Stimulated activated CD8-positive, alpha-beta memory T cell treated with anti-CD3 and anti-CD28 coated beads, Interleukin-2, amount 100 ng/mL, for 48 hours (primary cell): ENCODE data around the gene BYSL.

Experiments
- DNase-seq, 2 donors: peaks; one replicate each; pipeline ENCODE4 v3.0.0-alpha.2; 2020; ENCODE audit warnings: low read depth in 2 of 2

Gene BYSL, protein sequence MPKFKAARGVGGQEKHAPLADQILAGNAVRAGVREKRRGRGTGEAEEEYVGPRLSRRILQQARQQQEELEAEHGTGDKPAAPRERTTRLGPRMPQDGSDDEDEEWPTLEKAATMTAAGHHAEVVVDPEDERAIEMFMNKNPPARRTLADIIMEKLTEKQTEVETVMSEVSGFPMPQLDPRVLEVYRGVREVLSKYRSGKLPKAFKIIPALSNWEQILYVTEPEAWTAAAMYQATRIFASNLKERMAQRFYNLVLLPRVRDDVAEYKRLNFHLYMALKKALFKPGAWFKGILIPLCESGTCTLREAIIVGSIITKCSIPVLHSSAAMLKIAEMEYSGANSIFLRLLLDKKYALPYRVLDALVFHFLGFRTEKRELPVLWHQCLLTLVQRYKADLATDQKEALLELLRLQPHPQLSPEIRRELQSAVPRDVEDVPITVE

DNA sequence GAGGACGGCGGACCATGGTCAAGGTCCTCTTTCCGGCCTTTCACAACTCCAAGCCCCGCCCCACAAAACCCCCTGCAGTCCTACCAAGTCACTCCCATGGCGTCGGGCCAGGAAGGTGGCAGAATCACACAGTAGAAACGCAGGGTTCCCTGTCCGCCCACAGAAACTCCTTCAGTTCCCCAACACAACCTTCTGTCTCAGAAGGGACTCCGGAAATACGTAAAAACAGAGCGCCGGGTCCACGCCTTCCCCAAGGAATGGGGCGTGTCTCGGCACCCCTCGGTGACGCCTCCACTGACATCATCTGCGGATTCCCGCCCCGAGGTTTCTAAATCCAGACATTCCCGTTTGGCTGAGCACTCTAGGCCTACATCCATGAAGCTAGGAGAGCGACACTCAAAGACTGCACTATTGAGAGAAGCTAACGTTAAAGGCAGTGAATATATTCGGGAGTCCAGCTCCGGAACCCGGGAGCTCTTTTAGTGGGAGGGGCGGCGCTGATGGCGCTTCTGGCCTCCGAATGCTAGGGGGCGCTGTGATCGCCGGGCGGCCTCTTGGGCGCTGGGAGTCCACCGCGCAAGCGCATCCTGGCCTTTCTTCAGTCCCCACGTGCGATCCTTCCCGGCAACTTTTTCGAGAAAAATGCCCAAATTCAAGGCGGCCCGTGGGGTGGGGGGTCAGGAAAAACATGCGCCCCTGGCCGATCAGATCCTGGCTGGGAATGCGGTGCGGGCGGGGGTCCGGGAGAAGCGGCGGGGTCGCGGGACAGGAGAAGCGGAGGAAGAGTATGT lies at the start of gene BYSL, which contains the start of gene MED20:
TSS of gene BYSL (plus strand) at position 579 of the 791 bp plus-strand sequence. CDS start at position 643, 64 bp downstream.
TSS of gene MED20 (minus strand) at position 219 of the 791 bp plus-strand sequence. CDS start at position 98, 121 bp downstream.
- DNase-seq, result peak; percentile 90 to 91

DNA sequence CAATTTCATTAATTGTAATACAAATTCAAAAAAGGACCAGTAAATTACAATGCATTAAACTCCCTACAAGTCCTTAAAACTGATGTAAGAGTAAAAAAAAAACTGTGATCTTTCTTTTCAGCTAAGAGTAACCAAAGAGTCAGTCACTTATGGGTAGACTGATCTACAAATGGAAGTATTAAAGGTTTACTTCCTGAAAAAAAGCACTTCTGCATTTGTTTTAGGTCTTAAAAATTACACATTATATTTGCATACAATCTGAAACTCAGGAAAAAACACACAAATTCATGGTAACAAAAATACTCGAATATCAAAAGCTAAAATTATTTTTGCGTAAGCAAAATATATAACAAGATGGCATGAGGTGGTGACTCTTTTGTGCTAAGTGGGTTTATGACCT lies 49.6 kb upstream of the BYSL start:
- no peak for DNase-seq

DNA sequence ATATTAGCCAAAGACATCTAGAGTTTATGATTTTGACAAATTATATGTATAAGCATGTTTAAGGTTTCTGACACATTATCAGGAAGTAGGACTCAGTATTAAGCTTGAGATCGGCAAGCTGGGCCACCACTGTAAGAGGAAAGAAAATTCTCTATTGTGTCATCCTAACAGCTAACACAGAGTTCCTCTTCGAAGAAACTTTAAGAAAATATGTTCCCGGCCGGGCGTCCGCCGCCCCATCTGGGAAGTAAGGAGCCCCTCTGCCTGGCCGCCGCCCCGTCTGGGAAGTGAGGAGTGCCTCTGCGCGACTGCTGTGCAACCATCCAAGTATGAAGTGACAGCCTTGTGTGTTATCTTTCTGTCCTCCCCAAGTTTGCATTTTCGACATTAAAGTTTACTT lies 49.2 kb upstream of the BYSL start:
- no peak for DNase-seq

DNA sequence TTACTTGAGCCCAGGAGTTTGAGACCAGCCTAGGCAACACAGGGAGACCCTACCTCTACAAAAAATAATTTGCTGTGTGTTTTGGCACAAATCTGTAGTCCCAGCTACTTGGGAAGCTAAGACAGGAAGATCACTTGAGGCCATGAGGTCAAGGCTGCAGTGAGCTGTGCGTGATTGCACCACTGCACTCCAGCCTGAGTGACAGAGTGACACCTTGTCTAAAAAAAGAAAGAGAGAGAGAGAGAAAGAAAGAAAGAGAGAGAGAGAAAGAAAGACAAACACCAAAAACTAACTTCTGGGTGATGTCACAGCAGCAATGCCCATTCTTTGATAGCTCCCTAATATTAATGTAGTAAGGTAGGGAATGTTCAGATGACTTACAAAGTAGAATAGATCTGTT lies 46.6 kb upstream of the BYSL start:
- DNase-seq, result no peak

DNA sequence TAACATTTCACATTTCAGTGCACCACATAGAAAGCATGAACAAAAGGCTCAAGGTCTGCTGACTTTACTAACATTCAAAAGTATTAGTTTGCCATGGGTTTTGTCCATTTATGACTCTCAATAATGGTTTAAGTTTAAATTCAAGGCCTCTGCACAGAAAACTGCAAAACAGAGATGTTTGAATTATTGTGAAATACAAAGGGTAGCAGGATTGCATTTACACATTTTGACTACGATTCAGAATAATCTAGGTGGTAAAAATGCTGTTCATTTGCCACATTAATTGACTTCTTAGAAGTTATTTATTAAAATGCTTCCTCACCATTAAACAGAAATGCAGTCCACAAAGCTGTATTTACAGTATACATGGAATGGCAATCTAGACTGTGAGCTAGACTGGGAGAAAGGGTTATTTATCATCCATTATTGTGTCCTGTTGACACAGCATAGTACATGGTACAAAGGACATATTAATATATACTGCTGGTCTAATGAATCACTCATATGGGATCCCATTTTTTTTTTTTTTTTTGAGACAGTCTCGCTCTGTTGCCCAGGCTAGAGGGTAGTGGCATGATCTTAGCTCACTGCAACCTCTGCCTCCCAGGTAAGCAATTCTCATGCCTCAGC lies 44.1 kb upstream of the BYSL start:
- no peak for DNase-seq

DNA sequence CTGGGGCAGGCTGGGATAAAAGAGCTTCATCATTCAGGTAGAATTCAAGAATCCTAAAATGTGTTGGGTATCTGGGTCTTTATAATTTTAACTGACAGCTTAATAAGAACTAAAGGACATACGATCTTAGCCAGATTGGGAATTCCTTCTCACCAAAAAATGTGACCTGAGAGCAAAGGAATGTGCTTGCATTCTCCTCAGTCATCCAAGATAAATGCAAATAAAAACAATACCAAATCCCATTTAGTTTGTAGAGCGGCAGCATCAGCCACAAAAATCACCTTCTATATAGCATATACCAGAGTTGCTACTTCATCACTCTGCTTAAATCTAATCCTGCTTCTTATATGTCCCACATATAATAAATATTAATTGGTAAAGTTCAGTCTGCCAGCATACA lies 43.1 kb upstream of the BYSL start:
- DNase-seq, result no peak

DNA sequence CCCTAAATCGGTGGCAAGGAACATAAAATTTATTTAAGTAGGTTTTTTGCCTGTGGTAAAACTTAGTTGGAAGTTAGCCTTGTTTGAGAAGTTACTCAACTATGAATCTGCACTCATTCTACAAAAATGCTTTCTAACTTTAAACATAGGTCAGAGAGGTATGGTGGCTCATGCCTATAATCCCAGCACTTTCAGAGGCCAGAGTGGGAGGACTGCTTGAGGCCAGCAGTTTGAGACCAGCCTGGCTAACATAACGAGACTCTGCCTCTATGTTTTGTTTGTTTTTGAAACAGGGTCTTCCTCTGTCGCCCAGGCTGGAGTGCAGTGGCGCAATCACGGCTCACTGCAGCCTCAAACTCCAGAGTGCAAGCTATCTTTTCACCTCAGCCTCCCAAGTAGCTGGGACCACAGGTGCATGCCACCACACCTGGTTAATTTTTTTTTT lies 42.3 kb upstream of the BYSL start:
- no peak for DNase-seq

DNA sequence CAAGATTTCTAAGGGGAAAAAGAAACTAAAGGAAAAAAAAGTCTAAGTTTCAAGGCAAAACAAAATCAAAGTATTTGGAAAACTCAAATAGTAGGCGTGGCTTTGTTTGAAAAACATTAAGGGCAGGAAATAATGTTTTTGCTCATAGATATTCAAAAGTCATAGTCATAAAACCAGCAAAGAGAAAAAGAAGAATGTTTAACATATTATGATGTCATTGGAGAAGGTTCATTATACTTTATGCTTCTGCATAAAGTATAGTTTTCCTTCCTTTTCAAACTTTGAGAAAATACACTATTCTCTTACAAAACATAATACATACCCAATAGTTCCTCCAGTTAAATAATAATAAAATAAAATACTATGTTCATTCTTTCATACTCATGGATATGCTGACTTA lies 39.8 kb upstream of the BYSL start:
- DNase-seq, result no peak

DNA sequence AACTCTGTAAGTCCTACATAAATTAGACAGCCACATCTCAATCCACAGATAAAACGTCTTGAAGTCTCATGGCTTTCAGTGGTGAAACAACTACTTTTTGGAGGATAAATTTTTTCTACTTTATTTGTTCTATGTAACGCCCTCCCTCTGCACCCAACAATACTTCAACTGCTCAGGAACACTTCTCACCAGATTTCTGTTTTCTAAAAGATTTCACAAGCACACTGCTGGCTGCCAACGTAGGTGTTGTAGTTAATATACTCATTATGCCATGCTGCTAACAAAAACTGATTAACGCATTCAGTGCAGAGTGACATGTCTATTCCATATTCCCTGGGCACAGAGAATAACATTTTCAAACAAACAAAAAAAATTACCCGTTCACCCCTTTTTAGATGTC lies 36.3 kb upstream of the BYSL start:
- no peak for DNase-seq

DNA sequence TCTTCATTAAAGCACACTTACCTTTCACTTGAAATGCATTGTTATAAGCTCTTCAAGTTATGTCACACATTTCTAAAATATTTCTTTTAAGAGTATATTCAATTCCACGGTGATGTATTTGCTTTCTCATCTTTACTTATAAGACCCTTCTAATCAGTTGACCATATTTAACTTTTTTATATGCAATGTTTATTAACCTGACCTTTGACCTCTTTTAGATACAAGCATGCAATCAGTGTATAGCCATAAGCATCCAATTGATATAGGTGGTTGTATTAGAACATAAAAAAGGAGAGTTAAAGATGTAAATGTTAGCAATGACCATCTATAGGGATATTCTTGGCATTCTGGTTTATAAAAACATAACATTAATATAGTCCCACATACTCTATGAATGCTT lies 35.4 kb upstream of the BYSL start:
- DNase-seq, result no peak

DNA sequence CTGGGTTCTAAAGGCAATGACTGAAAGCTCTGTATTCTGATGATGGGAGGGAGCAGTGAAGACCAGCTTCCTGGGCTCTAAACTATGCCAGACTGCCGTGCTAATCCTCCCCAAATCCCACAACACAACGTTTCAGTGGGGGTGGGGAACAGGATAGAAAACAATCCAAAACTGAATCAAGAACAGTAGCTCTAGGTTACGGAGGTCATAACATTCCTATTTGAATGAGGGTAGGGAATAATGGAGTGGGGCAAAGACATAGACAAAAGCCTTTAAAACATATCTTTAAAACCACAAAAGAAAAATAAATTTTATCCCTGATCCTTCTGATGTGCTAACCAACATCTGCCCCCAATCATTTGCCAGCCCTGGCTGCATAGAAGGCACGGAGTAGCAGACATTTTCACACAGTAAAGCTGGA lies 34.0 kb upstream of the BYSL start:
- no peak for DNase-seq

DNA sequence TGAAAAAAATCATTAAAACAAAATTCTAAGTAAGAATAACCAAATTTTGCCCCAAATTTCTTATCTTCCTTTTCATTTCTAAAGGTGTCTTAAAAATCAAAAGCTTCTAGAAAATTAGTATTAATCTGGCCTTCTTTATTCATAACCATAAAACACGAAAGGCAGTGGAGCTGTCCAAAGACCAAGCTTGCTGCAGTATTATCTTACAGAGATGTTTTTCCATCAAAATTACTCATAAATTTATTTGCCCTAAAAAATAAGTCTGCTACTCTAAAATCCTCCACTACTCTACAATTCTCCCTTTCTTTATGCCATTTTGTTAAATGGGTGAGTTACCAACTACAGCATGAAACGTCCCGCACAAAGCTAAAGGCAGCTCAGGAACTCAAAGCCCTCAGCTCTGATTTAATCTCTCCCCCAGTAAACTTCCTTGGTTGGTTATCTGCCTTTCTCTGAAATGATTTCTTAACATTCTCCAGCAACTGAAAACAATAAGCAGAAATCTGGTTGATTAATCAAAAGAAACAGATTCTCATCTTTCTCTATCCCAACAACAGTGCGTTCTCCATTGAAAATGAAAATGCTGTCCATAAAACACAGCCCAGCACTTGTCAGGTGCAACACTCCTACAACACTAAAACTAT lies 28.3 kb upstream of the BYSL start:
- DNase-seq, result no peak

DNA sequence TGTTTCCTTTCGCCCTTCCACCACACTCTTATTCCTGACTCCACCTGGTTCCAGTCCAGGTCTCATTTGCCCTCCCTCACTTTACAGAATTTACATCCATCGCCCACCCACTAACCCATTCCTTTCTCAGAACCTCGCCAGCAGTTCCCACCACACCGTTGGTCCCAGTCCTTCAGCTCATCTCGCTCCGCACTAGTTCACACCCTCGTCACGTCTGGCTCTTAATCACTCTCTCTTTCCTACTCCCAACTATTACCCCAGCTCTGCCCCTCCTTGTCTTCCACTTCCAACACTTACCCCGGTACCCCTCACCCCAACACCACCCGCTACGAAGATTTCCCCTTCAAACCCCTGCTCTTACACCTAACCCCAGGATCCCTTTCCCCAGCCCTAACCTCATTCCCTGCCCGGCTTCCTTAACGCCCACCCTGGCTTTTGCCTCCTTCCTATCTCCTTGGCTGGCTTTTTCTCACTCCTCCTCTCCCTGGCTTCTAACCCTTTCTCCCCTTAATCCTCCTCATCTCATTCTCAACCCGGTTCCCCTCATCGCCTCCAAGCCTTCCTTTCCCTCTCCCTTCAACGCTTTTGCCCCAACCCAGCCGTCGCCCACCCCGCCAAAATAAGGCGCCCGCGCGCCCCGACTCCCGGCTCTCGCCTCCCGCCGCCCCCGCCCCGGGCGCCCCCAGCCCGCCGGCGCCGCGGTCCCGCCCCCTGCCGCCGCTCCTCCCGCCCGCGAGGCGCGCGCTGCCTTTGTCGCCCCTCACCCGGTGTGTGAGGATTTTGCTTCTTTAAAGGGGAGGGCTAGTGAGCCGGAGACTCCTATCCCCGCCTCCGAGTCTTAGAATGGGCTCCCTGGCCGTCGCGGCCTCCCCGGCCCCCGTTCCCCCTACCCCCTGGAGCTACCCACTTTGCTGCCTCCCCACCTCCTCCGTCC lies 26.7 kb upstream of the BYSL start:
- peak in 1 of 2 donors; percentile 5 for DNase-seq

DNA sequence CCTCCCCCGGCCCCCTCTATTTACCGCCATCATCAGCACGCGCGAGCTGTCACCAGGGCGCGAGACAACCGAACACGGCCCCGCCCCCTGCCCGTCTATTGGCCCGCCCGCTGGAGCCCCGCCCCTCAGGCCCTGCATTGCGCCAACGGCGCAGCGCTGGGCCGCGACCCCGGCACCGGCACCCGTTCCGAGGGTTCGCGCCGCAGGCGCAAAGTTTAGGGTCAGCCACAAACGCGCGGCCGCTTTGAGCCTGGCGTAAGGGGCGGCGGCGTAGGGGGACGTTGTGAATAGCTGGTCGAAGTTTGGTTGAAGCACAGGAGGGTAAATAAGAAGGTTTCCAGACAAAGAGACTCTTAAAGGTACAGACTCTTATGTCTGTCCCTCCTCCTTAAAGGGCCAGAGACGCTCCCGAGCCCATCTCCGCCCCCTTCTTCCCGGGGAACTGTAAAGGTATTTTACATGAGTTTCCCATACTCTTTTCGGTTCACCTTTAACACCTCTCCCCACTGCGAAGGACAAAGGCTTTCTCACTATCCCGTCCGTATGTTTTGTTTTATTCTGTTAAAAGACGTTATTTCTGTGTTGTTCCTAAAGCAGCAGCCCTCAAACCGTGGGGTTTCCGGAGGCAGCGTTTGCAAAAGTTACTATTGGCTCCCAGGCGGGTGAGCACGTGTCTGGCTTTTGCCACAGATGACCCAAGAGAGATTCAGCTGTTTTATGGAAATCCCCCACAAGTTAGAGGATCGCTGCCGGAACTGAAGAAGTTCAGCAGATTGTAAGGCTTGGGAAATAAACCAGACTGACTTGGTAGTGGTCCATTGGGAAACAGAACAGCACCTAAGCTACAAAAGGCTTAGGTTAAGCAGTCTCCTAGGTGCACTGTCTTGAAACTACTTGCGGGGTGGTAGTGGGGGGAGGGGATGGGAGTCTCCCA lies 25.7 kb upstream of the BYSL start, which contains the start of gene USP49:
TSS of gene USP49 (minus strand) at position 76 of the 934 bp plus-strand sequence. CDS start 88,392 bp downstream, outside the sequence.
- DNase-seq, result peak; percentile 91 to 92

DNA sequence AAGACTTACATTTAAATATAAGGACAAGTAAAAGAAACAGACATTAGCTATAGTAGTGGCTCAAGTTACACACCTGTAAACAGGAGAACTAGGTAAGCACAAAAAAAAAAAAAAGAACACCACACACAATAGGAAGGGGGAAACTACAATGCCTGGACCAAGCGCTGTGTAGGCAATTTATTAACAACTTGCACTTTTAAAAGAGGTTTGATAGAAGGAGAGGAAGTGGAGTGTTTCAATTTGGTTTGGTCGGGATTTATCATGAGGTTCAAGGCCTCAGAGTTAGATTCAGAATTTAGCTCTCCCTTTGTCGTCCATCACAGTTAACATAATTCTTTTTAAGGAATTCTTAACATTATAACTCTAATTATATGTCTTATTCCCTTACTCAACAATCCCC lies 25.0 kb upstream of the BYSL start:
- no peak for DNase-seq

DNA sequence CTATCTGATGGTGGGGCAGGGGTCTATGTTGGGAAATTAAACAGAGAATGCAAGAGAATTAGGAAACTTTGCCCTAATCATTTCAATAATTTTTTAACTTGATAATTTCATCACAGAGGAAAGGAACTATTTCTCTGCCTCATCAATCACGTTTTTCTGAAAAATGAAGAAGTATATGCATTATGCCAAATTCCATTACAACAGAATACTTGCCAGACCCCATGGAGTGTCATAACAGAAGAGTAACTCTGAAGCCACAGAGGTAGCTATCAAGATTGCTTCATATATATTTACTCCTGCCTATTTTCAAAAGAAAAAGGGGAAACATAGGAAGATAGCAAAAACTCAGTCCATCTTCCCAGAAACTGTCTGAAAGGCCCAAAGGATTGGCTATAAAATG lies 20.4 kb upstream of the BYSL start:
- DNase-seq, result no peak

DNA sequence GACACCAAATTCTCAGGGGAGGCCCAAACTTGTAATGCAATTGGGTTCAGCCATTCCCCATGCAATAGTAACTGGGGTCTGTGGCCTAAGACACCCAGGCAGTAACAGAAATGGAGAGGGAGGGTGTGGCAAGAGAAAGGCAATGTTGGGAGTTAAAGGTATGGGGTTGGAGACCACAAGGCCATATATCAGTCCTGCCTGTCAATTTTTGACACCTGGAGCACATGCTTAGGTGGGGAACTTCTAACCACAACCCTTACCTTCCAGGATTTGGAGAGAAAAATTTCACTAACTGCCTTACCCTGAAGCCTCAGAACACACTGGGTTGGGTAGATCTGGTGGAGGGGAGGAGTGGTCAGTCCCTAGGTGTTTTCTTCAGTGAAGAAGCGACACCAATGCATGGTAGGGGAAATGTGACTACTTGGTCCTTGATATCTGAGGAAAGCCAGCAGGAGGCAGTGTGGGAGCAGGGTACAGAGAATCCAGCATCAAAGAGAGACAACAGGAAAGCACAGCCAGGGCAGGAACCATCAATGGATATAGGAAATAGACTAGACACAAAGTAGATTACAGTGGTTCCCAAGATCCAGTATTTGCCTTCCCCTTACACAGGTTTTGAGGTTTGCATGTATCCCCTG lies 19.3 kb upstream of the BYSL start:
- peak in 1 of 2 donors; percentile 18 for DNase-seq

DNA sequence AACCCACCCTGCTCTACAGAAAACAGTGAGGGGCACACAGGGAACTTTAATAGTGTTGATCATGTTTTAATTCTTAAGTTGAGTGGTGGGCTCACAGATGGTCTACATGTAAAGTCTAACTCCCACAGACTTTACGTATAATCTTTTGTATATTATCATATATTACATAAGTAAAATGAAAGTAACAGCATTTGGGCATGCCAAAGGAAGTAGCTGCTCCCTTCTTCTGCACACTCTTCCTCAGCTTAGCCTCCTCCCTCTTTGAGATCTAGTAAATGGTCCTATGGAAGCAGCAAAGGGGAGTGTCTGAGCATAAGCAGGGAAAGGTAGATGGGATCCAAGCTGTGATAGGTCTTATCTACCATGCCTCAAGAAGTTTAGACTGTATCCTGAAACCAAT lies 11.6 kb upstream of the BYSL start:
- DNase-seq, result no peak

DNA sequence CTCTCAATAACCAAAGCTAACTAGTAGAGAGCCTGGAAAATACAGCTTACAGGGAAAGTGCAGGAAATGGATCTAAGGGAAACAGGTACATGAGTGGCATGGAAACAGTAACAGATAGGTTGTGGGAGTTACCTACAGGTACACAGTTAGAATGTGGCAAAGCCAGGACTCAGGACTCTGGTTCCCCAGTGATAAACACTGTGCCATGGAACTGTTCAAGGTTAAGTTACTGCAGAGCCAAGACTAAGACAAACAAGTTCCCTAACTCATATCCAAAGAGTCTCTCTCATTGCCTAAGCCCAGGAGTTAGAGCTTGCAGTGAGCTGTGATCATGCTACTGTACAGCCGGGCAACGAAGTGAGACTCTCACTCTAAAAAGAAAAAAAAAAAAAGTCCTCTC lies 7.0 kb upstream of the BYSL start:
- DNase-seq, result no peak
